ENCODE measurements around the gene LAMA2.

DNA sequence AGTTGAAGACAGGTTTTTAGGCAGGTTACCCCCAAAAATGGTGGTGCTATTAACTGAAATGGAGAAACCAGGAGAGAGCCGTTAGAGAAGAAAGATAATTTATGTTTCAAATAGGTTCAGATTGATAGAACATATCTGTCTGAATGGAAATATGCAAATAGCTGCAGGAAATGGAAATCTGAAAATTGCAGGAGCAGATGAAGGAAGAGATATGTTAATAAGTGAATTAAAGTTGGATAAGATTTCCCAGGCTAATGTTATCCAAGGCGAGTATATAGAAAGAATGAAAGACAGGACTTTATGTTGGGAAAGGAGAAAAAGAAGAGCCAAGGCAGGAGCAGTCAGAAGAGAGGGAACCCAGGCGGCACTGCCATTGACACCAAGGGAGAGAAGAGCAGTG is 461.4 kb downstream of the LAMA2 start:
- TF ChIP-seq, protein P1, sequence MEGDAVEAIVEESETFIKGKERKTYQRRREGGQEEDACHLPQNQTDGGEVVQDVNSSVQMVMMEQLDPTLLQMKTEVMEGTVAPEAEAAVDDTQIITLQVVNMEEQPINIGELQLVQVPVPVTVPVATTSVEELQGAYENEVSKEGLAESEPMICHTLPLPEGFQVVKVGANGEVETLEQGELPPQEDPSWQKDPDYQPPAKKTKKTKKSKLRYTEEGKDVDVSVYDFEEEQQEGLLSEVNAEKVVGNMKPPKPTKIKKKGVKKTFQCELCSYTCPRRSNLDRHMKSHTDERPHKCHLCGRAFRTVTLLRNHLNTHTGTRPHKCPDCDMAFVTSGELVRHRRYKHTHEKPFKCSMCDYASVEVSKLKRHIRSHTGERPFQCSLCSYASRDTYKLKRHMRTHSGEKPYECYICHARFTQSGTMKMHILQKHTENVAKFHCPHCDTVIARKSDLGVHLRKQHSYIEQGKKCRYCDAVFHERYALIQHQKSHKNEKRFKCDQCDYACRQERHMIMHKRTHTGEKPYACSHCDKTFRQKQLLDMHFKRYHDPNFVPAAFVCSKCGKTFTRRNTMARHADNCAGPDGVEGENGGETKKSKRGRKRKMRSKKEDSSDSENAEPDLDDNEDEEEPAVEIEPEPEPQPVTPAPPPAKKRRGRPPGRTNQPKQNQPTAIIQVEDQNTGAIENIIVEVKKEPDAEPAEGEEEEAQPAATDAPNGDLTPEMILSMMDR (IDR thresholded peaks at IDR 0.05) = no peak
- TF ChIP-seq POLR2AphosphoS5 (IDR thresholded peaks at IDR 0.05; ENCODE audit: low read depth, low read length) = no peak
